ENCODE results near the gene TMEM54.

Gene TMEM54

DNA sequence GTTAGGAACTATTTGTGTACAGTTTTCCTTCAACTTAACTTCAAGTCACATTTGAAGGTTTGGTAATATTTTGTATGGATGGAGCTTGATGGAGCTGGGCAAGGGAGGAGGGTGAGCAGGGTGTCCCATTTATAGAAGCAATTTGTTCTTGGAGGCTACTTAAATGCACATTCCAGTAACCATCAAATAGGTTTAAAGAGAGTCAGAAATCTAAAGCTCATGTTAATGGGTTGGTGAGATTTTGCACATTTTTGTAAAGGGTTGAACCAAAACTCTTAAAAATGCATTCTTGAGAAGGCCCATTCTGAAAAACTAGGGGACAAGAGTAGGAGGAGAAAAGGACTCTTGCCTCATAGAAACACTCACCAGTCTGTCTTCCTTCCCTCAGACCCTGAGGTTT, 40.6 kb downstream of the TMEM54 start:
- no peak for DNase-seq

DNA sequence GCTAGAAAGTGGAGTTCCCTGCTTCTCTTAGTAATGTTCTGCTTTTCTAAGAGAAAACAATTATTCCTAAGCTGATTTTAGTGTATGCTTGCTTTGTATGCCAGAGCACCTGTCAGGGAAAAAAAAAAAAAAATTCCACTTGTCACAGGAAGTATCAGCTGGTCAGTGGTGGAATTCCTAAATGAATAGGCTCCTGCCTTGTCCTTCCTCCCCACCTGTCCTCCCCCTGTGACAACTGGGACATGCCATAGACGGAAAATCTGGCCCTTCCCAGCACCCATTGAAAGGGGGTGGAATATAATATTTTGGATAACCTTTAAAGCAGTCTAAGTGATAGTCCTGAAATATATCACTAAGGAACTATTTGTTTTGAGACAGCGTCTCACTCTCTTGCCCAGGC, 41.3 kb downstream of the TMEM54 start:
- DNase-seq = no peak

DNA sequence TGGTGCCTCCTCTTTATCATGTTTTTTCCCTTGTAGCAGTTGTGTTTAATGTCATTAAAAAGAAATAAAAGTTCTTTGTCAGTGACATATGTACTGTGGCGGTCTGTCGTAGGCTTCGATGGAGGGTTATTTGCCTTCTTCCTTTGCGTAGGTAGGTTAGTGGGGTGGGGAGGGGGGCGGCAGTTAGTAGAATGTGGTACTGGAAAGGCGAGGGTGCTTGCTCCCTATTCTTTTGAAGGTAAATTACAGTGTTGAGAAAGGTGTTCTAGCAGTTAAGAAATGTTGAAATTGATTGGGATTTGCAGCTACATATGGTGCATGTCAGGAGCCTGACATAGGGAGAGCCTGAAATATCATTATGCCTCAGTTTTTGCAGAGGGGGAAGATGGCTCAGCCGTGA, 42.4 kb downstream of the TMEM54 start:
- no peak for DNase-seq

DNA sequence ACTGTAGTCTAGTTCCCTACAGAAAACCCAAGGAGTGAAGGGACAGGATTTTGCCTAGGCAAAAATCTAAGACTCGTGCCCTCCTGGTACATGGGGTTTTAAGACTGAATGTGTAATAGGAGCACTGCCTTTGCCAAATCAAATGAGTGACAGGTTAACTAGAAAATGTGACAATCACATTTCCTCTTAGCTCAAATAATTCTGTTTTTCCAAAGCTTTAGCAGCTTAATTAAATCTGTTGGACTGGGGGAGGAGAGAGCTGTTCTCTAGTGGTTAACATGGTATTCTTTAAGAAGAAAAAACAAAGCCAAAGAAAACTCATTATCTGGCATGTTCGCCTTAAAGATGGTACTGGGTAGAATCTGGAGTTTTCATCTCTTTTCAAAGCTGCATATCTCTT, 43.1 kb downstream of the TMEM54 start:
- DNase-seq = no peak

DNA sequence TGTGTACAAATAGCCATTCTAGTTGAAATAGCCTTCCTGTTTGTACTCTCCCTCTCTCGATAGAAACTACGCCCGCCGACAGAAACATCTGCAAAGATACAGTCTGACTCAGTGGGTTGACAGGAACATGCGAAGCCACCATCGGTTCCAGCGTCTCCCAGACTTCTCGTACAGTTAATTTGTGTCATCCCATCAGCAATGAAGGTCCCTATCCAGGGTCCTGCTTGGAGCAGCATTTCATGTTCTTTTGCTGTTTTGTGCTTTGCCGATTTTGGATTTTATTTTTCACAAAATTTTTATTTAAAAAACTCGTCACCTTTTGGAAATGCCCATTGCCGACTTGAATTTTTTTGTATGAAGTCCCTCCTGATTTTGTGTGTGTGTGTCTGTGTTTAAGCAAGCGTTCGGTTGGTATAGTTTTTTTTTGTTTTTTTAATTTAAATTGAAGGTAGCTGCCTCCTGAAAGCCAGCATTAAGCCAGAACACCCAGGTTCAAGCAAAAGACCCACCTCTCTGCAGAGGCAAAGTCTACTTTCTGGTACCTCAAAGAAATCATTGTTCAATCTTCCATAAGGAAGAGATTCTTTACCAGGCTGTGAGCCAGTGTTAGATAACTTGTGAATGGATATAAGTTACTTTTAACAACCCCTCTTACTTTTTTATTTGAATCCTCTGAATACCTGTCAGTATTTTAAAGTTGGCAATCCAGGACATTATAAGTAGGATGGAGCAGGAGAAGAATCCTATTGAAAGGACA, 45.1 kb downstream of the TMEM54 start:
- DNase-seq = no peak

DNA sequence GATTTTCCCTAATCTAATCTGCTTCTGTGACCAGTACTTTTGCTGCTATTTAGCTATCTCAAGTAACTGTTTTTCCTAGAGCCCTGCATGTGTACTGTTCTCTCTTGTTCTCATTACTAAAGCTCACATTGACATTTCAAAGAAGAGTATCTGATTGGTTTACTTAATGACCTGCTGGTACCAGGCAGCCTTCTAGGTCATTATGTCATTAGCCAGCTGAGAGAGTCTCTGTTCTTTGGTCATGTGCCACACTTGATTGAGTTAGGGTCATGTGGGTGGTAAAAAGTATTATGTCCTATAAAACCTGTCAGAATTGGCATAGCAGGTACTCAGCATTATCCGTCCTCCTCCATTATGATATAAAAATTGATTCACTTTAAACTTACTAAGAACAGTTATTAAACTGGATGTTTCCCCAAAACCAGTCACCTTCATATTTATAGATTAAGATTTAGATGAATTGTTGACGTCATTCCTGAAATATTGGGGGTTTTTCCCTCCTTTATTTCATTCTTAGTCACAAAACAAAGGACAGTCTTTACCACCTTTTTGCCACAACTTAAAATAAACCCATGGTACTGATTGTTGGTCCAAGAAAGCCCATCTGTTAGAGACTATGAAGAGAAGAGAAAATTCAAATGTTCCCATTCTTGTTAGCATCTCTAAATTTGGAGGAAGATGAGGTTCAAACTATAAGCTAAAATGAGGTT, 52.7 kb downstream of the TMEM54 start:
- DNase-seq = no peak
